ENCODE data around the gene CST6.

Gene CST6

GRCh38 chr11:66048547-66049323 lies 36.9 kb downstream of the CST6 start, which contains the start of gene GAL3ST3:
Gene GAL3ST3 (minus strand): TSS chr11:66049161. CDS start chr11:66045415, 3,746 bp downstream.
- FAIRE-seq: no peak

- FAIRE-seq: no peak
Measured at GRCh38 chr11:66050581-66051231, 38.9 kb downstream of the CST6 start.

DNA sequence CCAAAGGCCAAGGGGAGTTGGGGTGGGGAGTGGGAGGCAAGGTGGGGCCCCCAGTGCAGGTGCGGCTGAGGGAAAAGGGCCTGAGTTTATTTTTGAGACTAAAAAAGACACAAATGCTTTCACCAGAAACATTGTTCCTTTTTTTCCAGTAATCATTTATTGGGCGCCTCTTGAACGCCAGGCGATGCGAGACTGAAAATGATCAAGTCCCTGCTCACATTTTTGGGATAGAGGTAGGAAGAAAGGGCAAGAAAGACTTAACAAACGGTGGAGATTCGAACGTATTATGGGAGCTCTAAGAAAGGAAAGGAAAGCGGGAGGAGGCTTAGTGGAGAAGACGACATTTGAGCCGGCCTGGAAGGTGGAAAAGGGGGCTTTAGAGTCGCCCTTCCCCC lies 39.6 kb downstream of the CST6 start:
- no peak for FAIRE-seq

DNA sequence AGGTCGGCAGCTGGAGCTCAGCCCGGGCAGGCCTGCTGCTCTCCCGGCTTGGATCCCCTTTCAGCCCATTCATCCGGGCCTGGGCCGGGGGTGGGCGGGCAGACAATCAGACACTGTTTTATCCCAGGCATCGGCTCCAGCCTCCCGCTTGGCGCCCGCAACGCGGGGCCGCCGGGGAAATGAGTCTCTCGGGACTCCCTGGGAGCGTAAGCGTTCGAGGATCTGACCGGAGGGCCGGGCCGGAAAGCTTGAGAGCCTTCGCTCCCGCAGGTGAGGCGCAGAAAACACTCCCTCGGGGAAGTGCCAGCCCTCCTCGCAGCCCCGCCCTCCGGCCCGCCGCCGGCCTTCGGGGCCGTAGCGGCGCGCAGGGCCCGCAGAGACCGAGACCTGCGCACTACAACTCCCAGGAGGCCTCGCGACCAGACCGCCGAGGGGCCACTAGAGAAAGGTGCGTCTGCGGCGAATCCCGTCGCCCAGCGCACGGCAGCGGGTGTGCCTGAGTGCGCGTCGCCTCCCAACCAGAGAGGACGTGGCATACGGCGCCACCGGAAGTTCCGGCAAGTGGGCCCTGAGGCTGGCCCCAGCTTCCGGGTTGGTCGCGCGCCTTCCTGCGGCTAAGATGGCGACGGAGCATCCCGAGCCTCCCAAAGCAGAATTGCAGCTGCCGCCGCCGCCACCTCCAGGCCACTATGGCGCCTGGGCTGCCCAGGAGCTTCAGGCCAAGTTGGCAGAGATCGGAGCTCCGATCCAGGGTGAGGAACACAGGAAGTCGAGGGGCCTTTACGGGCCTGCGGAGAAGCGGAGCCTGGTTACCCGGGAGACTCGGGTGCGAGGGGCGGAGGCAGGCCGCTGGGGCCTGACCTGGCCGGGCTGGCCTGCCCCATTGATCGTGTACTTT lies 40.2 kb downstream of the CST6 start, which contains the start of gene SF3B2:
Gene SF3B2 (plus strand): TSS at position 599 of the 898 bp plus-strand sequence. CDS start 21 bp downstream, at position 620.
- peak; percentile 31 for FAIRE-seq

DNA sequence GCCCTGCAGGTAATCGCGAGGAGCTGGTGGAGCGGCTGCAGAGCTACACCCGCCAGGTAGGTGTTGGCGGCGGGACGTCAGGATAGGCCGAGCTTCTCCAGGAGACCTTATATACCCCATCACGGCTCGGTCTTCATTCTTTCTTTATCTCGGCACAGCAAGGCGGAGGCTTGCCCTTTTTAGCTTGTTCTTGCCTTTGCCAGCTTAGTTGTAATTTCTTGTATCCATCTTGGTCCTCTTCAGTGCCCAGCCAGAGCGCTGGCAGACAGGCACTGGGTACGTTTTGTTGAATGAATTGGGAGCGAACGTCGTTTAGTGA lies 40.8 kb downstream of the CST6 start:
- no peak for FAIRE-seq

- FAIRE-seq: no peak
Measured at GRCh38 chr11:66055021-66055420, 43.2 kb downstream of the CST6 start.

DNA sequence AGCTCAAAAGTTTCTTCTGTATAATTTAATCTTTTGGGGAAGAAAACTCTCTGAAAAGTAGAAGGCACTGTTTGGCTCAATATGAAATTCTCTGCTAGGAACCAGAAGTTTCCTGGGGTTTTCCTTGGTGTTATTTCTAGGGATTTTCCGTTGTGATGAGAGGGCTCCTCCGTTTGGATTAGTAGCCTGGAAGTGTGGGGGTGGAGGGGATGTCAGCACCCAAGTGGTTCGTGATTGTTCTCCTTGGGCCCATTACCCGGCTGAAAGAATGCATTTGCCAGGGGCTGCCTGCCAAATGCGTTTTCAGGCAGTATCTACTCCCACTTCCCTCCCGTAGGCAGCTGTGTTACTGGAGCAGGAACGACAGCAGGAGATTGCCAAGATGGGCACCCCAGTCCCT lies 44.7 kb downstream of the CST6 start:
- no peak for FAIRE-seq

DNA sequence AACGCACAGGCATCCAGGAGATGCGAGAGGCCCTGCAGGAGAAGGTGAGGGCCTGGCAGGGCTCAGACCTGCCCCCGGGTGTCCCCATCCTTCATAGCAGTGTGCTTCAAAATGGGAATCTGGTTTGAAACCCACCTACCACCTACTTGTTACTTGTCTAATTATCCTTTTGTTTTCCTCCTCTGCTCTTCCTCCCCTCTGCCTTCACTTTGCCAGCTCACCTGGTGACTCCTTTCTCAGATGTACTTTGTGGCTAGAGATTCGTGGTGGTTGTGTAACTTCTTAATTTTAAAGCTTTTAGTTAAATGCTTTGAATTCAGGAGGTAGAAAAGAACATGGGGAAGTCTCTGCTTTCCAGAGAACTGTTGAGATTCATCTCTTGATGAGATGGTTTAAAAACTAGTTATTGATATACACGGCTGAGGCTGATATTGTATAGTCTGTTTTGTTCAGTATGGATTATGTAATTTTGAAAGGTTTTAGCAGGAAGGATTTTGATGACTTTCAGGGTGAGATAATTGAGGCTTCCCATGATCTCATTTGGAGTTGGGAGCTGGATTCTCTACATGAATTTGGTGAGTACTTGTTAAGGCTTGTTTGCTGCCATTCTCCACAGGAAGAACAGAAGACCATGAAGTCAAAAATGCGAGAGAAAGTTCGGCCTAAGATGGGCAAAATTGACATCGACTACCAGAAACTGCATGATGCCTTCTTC lies 48.3 kb downstream of the CST6 start:
- no peak for FAIRE-seq

DNA sequence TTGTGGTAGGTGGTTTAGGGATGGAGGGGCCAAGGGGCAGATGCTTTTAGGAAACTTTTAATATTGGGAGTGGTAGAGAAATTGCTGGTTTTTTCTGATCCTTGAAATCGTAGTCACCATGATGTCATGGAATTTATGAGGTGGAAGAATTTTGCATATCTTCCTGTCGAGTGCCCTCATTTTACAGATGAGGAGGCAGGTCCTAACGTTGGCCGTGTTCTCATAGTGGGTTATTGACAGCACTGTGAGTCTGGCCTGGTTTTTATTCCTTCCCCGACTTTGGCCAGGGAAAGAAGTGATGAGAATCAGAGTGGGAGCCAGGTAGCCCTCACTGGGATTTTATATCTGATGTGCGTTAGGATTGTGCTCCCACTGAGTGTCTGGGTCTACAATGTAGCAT lies 49.5 kb downstream of the CST6 start:
- FAIRE-seq: no peak

- FAIRE-seq: no peak
Measured at GRCh38 chr11:66062408-66062807, 50.6 kb downstream of the CST6 start.
